Ascending aorta (tissue), 2 donors: ENCODE data around the gene RNF222. TPM values are rescaled to one million over a fixed set of nuclear protein-coding genes. Genes with fewer than 3 reads are reported as not detected.

Experiments used
- DNase-seq, 2 donors: peaks; one replicate each; pipeline ENCODE4 v3.0.0-alpha.2; 2019; ENCODE audit warnings: low spot score in 2 of 2
- H3K27ac ChIP-seq, 2 donors: fragments of 200-600 bp; sonication (generic); one replicate each; pipeline ENCODE4 v1.5.1; 2016 to 2017; ENCODE audit warnings: mild to moderate bottlenecking in 1 of 2
- H3K27me3 ChIP-seq: fragments of 200-600 bp; sonication (generic); one replicate; pipeline ENCODE4 v1.5.1; 2017
- H3K36me3 ChIP-seq, 2 donors: fragments of 200-600 bp; sonication (generic); one replicate each; pipeline ENCODE4 v1.5.1; 2016
- H3K4me1 ChIP-seq, 2 donors: fragments of 200-600 bp; sonication (generic); one replicate each; pipeline ENCODE4 v1.5.1; 2016 to 2017; ENCODE audit warnings: mild to moderate bottlenecking in 1 of 2
- H3K4me3 ChIP-seq, 2 donors: fragments of 200-600 bp; sonication (generic); one replicate each; pipeline ENCODE4 v1.5.1; 2016 to 2017; ENCODE audit warnings: mild to moderate bottlenecking in 1 of 2
- H3K9me3 ChIP-seq, 2 donors: fragments of 200-600 bp; sonication (generic); one replicate each; pipeline ENCODE4 v1.5.1; 2016
- intact Hi-C: fragments of 100-400 bp; cut with DNase I; formaldehyde crosslinking; loops from one replicate; pipeline ENCODE4 v1.15.1; 2023
- total RNA-seq: library from RNA; depleted of rRNA; stranded (reverse); fragments of >200 nt; gene quantifications from one replicate; pipeline ENCODE4 v1.1.0, GENCODE V29; 2016
- TF ChIP-seq, protein P1 (sequence below), 3 experiments: fragments of 200-600 bp in 2 of 3; fragments of 450-650 bp in 1 of 3; sonication (generic) in 2 of 3; IDR thresholded peaks; one replicate each; pipeline ENCODE4 v1.5.1; 2016 to 2019; ENCODE audit warnings: antibody characterized with exemption in 3 of 3, mild to moderate bottlenecking in 1 of 3, moderate library complexity in 1 of 3

The RNF222 gene
- total RNA-seq, 1 donor from 2014 or later, result not detected

DNA sequence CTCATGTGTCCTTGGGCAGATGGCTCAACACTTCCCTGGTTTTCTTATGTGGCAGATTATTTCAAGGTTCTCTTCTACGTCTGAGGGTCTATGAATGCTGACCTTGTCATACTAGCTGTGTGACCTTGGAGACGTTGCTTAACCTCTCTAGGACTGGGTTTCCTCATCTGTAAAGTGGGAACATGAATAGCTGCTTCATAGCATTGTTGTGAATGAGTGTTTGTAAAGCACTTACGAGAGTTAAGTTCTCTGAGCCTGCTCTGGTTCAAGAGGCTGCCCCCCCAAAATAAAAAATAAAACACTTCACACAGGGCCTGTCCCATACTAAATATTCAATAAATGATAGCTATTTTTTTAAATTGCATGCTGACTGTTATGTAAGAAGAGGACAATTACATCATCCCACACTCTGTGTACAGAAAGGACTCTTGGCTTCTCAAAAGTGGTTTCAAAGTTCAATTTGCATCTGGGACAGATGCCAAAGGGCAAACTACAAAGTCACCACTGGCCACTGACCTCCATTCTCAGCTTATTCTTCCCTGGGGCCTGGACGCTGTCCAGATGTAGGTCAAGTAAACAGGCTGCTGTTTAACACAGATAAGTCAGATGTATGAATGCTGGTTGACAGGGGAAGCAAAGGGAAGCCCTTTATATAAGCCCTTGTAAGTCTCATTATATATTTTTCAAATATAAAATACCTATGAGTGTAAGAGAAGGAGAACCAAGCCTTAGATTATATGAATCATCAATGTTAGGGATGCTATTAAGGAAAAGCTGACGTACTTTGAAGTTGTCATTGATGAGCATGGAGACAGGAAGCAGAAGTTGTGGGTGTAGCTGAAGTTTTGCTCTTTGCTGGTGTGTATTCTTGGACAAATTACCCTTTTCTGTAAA, 22.7 kb upstream of the RNF222 start:
- Histone ChIP-seq H3K9me3 (no peaks in the 10 kb centered on the region), H3K4me3 (no peak overlapping the region), H3K4me1 (no peaks in the 10 kb centered on the region), H3K36me3 (no peaks in the 10 kb centered on the region), H3K27me3 (no peaks in the 10 kb centered on the region), H3K27ac (no peak overlapping the region)
- TF ChIP-seq, protein P1, sequence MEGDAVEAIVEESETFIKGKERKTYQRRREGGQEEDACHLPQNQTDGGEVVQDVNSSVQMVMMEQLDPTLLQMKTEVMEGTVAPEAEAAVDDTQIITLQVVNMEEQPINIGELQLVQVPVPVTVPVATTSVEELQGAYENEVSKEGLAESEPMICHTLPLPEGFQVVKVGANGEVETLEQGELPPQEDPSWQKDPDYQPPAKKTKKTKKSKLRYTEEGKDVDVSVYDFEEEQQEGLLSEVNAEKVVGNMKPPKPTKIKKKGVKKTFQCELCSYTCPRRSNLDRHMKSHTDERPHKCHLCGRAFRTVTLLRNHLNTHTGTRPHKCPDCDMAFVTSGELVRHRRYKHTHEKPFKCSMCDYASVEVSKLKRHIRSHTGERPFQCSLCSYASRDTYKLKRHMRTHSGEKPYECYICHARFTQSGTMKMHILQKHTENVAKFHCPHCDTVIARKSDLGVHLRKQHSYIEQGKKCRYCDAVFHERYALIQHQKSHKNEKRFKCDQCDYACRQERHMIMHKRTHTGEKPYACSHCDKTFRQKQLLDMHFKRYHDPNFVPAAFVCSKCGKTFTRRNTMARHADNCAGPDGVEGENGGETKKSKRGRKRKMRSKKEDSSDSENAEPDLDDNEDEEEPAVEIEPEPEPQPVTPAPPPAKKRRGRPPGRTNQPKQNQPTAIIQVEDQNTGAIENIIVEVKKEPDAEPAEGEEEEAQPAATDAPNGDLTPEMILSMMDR (IDR thresholded peaks at IDR 0.05), result no peak
- intact Hi-C loops, result no loop called here
- DNase-seq, result peak in 1 of 2 donors; percentile 62

DNA sequence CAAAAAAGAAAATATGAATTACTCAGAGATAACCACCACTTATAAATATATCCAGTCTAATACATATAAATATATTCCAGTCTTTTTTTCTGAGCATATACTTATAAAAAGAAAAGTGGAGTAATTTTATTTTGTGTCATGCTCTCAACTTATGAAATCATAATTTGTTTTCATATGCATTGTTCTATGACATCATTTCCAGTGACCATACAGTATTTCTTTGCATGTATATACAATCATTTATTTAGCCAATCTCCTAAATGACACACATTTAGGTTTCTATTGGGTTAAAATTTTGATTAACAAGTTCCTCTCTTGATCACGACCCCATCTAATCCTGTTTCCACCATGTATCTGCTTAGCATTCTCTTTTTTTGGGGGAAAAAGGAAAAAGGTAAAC, 21.7 kb upstream of the RNF222 start:
- Histone ChIP-seq H3K27me3 (no peaks in the 10 kb centered on the region), H3K4me3 (no peak overlapping the region), H3K4me1 (no peaks in the 10 kb centered on the region), H3K27ac (no peak overlapping the region), H3K9me3 (no peaks in the 10 kb centered on the region), H3K36me3 (no peaks in the 10 kb centered on the region)
- DNase-seq, result no peak
- TF ChIP-seq, protein P1 (IDR thresholded peaks at IDR 0.05), result no peak
- intact Hi-C loops, result no loop called here

DNA sequence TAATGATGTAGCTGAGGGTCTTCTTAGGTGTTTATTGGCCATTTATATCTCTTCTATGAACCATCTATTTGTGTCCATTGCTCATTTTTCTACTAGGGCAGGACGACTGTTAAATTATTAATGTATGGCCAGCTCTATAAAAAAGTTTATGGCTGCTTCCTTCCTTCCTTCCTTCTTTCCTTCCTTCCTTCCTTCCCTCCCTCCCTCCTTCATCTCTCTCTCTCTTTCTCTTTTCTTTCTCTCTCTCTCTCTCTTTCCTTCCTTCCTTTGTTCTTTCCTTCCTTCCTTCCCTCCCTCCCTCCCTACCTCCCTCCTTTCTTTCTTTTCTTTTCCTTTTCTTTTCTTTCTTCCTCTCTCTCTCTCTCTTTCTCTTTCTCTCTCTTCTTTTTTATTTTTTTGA, 20.8 kb upstream of the RNF222 start:
- DNase-seq, result no peak
- H3K36me3 ChIP-seq, result no peaks in the 10 kb centered on the region
- H3K27me3 ChIP-seq, result no peaks in the 10 kb centered on the region
- TF ChIP-seq, protein P1 (IDR thresholded peaks at IDR 0.05), result no peak
- H3K9me3 ChIP-seq, result no peaks in the 10 kb centered on the region
- H3K4me3 ChIP-seq, result no peak overlapping the region
- no peaks in the 10 kb centered on the region for H3K4me1 ChIP-seq
- intact Hi-C loops, result no loop called here
- no peak overlapping the region for H3K27ac ChIP-seq

DNA sequence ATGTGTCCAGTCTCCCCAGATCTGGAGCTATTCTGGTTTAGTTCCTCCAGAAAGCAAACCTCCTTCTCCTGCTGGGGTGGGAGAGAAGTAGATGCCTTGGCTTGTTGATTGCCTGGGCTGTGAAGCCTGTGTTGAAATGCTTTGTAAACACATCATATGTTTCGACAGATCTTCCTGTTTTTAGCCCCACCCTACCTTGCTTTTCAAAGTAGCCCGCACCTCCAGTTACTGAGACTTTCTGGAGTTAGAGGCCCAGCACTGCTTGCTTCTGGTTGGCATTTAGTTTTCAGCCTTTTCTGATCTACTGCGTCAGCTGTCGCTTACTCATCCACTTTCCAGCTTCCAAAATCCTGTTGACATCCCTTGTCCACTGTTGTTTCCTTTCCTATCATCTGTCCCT, 20.2 kb upstream of the RNF222 start:
- no peak overlapping the region for H3K4me3 ChIP-seq
- intact Hi-C loops, result no loop called here

DNA sequence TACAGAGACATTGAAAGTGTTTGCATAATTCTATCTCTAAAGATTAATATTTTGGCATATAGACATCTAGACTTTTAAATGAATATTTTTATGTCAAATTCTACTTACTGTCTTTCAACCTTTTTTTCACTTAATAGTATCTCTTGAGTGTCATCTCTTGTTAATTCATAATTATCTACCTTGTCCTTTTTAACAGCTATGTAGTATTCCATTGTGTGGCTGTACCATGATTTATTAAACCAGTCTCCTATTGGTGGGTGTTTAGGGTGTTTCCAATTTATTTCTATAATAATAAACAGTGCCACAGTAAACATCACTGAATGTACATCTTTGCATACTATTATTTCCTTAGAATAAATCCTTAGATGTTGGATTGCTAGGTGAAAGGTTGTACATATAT, 16.3 kb upstream of the RNF222 start:
- H3K36me3 ChIP-seq, result no peaks in the 10 kb centered on the region
- no peak overlapping the region for H3K4me3 ChIP-seq
- no peaks in the 10 kb centered on the region for H3K27me3 ChIP-seq
- DNase-seq, result no peak
- TF ChIP-seq, protein P1 (IDR thresholded peaks at IDR 0.05), result no peak
- no peaks in the 10 kb centered on the region for H3K9me3 ChIP-seq
- no peak overlapping the region for H3K27ac ChIP-seq
- no peaks in the 10 kb centered on the region for H3K4me1 ChIP-seq
- intact Hi-C loops, result loop anchor here (5.0 kb wide), 1 partner anchor 33 kb away; no protein-coding TSS in a partner anchor

More for the DNA sequence above, 20.2 kb upstream of the RNF222 start:
- H3K9me3 ChIP-seq, result no peaks in the 10 kb centered on the region
- TF ChIP-seq, protein P1 (IDR thresholded peaks at IDR 0.05), result no peak
- no peak overlapping the region for H3K27ac ChIP-seq
- DNase-seq, result peak in 1 of 2 donors; percentile 54
- no peaks in the 10 kb centered on the region for H3K27me3 ChIP-seq
- H3K36me3 ChIP-seq, result no peaks in the 10 kb centered on the region
- no peaks in the 10 kb centered on the region for H3K4me1 ChIP-seq
